DND-41 (cell line): ENCODE data around the gene PLAC1.

Source experiments
- ATAC-seq: fragments of 200-7000 bp; cut with Tn5 transposase; 3 replicates; pipeline ENCODE4 v1.9.1; 2021; ENCODE audit warnings: low read depth; ENCODE audit not compliant: insufficient read depth
- DNase-seq: peaks from one replicate; pipeline ENCODE4 v3.0.0-alpha.2; 2020
- H2AFZ ChIP-seq: 2 replicates; pipeline ENCODE4 v1.6.0; 2012; ENCODE audit warnings: low read depth, low read length
- H3K27ac ChIP-seq: 2 replicates; pipeline ENCODE4 v1.5.1; 2012; ENCODE audit warnings: low read length, inconsistent platforms
- H3K27me3 ChIP-seq: fragments of 200-600 bp; sonication (generic); 2 replicates; pipeline ENCODE4 v1.6.0; 2012; ENCODE audit warnings: low read length, mild to moderate bottlenecking, inconsistent platforms; ENCODE audit not compliant: insufficient read depth, poor library complexity
- H3K36me3 ChIP-seq: 2 replicates; pipeline ENCODE4 v1.5.1; 2012; ENCODE audit warnings: low read length, inconsistent platforms; ENCODE audit not compliant: insufficient read depth
- H3K4me1 ChIP-seq: 2 replicates; pipeline ENCODE4 v1.5.1; 2012; ENCODE audit warnings: mild to moderate bottlenecking, low read length; ENCODE audit not compliant: insufficient read depth
- H3K4me2 ChIP-seq: 2 replicates; pipeline ENCODE4 v1.6.0; 2012; ENCODE audit warnings: mild to moderate bottlenecking, moderate library complexity, low read length, inconsistent platforms; ENCODE audit not compliant: insufficient read depth
- H3K4me3 ChIP-seq, 2 experiments: fragments of 200-600 bp in 1 of 2; shearing (Covaris generic) in 1 of 2; 2 replicates each; pipeline ENCODE4 v1.5.1; 2012 to 2016; ENCODE audit warnings: inconsistent platforms in 2 of 2, low read length in 2 of 2, mild to moderate bottlenecking in 2 of 2, low read depth in 1 of 2, moderate library complexity in 1 of 2
- H3K79me2 ChIP-seq: 2 replicates; pipeline ENCODE4 v1.6.0; 2012; ENCODE audit warnings: low read length, inconsistent platforms; ENCODE audit not compliant: insufficient read depth
- H3K9ac ChIP-seq: 2 replicates; pipeline ENCODE4 v1.6.0; 2012; ENCODE audit warnings: low read depth, mild to moderate bottlenecking, inconsistent platforms, low read length, moderate library complexity
- H3K9me3 ChIP-seq: 2 replicates; pipeline ENCODE4 v1.5.1; 2012; ENCODE audit warnings: low read length, moderate library complexity, mild to moderate bottlenecking, inconsistent platforms; ENCODE audit not compliant: insufficient read depth, severe bottlenecking
- H4K20me1 ChIP-seq: 2 replicates; pipeline ENCODE4 v1.6.0; 2012; ENCODE audit warnings: low read length; ENCODE audit not compliant: insufficient read depth
- CTCF ChIP-seq: IDR thresholded peaks from 2 replicates; pipeline ENCODE4 v1.5.1; 2012; ENCODE audit warnings: borderline replicate concordance, low read length, moderate library complexity, mild to moderate bottlenecking; ENCODE audit not compliant: poor library complexity, severe bottlenecking; ENCODE audit errors: extremely low read depth
- EZH2 ChIP-seq: IDR thresholded peaks from 3 replicates; pipeline ENCODE4 v1.6.1; 2012; ENCODE audit warnings: borderline replicate concordance, low read depth, mild to moderate bottlenecking, moderate library complexity, low read length, inconsistent platforms; ENCODE audit not compliant: severe bottlenecking

Gene PLAC1

GRCh38 chrX:134544513-134545151 lies 113.6 kb downstream of the PLAC1 start:
- Histone ChIP-seq H3K79me2 (peaks cover 22% of the 10 kb centered on the region), H3K9me3 (no peaks in the 10 kb centered on the region), H3K36me3 (peaks cover 23% of the 10 kb centered on the region), H3K4me1 (peaks cover 44% of the 10 kb centered on the region), H3K27me3 (no peaks in the 10 kb centered on the region), H2AFZ (no peak overlapping the region), H3K27ac (no peak overlapping the region), H4K20me1 (no peaks in the 10 kb centered on the region), H3K9ac (no peak overlapping the region), H3K4me3 (no peak overlapping the region), H3K4me2 (no peak overlapping the region)
- DNase-seq, result no peak
- no peak for TF ChIP-seq CTCF
- TF ChIP-seq EZH2, result no peak
- ATAC-seq, result no peak

- no peak for ATAC-seq
- Histone ChIP-seq H3K9ac (no peak overlapping the region), H3K36me3 (peaks cover 23% of the 10 kb centered on the region), H2AFZ (no peak overlapping the region), H3K27me3 (no peaks in the 10 kb centered on the region), H3K27ac (no peak overlapping the region), H3K79me2 (peaks cover 22% of the 10 kb centered on the region), H3K9me3 (no peaks in the 10 kb centered on the region), H3K4me3 (no peak overlapping the region), H4K20me1 (no peaks in the 10 kb centered on the region), H3K4me2 (no peak overlapping the region), H3K4me1 (peaks cover 44% of the 10 kb centered on the region)
- TF ChIP-seq EZH2, result no peak
- no peak for TF ChIP-seq CTCF
- DNase-seq, result no peak
These were observed 114.1 kb downstream of the PLAC1 start for GRCh38 chrX:134544135-134544512.

GRCh38 chrX:134543288-134543687 lies 115.0 kb downstream of the PLAC1 start:
- H3K9me3 ChIP-seq, result no peaks in the 10 kb centered on the region
- TF ChIP-seq CTCF (no peak), EZH2 (no peak)
- H3K9ac ChIP-seq, result no peak overlapping the region
- ATAC-seq (no peak), DNase-seq (no peak)
- H3K27ac ChIP-seq, result peak overlapping the region; percentile 36; the same call in 1 of the 2 replicates
- H2AFZ ChIP-seq, result no peak overlapping the region
- H3K4me3 ChIP-seq, result no peak overlapping the region
- H3K4me2 ChIP-seq, result peak overlapping the region; percentile 27
- H3K36me3 ChIP-seq, result peaks cover 23% of the 10 kb centered on the region
- H3K79me2 ChIP-seq, result peaks cover 14% of the 10 kb centered on the region
- H3K27me3 ChIP-seq, result no peaks in the 10 kb centered on the region
- H3K4me1 ChIP-seq, result peaks cover 44% of the 10 kb centered on the region
- H4K20me1 ChIP-seq, result no peaks in the 10 kb centered on the region

GRCh38 chrX:134542485-134542884 lies 115.8 kb downstream of the PLAC1 start:
- peak; percentile 95 for ATAC-seq
- Histone ChIP-seq H3K4me2 (peak overlapping the region; percentile 27), H2AFZ (peak overlapping the region; percentile 38; the same call in 1 of the 2 replicates)

More at GRCh38 chrX:134542485-134542884, 115.8 kb downstream of the PLAC1 start:
- Histone ChIP-seq H4K20me1 (no peaks in the 10 kb centered on the region), H3K27me3 (no peaks in the 10 kb centered on the region), H3K79me2 (peaks cover 6% of the 10 kb centered on the region; the same call in 1 of the 2 replicates), H3K27ac (peak overlapping the region; percentile 68; the same call in 1 of the 2 replicates), H3K36me3 (peaks cover 23% of the 10 kb centered on the region), H3K9ac (no peak overlapping the region; the same call in 1 of the 2 replicates), H3K4me3 (no peak overlapping the region), H3K9me3 (no peaks in the 10 kb centered on the region), H3K4me1 (peaks cover 38% of the 10 kb centered on the region)
- no peak for TF ChIP-seq CTCF
- no peak for TF ChIP-seq EZH2
- DNase-seq, result peak; percentile 63
